ENCODE results near the gene IL4I1. TPM values are rescaled to one million over a fixed set of nuclear protein-coding genes. Genes with fewer than 3 reads are reported as not detected.

IL4I1 gene
- polyA plus RNA-seq, 3 donors = 5.6 to 7.6 (median 7.0) TPM

DNA sequence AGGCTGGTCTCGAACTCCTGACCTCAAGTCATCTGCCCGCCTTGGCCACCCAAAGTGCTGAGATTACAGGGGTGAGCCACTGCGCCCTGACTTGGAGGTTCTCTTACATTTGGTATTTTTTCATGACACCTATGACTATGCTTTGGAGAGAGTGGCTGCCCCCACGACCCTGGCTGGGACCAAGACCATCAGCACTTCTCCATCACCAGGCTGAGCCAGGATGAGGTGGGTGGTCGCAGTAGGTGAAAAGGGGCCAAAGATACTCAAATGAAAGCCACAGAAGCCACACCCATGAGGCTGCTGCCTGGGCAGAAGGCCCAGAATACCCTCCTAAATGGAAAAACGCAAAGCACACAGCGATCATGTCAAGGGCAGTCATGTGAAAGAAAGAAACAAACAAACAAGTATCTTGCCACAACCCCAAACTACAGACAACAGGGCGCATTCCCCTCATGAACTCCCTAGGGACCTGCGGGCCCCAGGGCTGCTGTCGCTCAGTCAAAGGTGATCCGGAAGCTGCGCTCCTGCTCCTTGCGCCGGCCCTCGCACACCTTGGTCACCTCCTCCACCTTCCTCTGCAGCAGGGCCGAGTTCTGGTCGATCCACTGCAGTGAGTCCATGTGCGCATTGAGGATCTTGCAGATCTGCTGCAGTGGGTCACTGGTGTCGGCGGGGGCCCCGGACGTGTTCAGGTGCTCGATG, 11.2 kb upstream of the IL4I1 start:
- H3K9me3 Mint-ChIP-seq = no peaks in the 10 kb centered on the region
- no peaks in the 10 kb centered on the region for H3K27me3 ChIP-seq (ENCODE audit: control insufficient read depth in 2 of 2, insufficient read depth in 2 of 2, low read length in 2 of 2)
- H3K9me3 ChIP-seq (replicated peaks in 1 of 2; ENCODE audit: control insufficient read depth in 1 of 2, insufficient read depth in 1 of 2, low read length in 2 of 2) = no peaks in the 10 kb centered on the region
- H3K4me1 Mint-ChIP-seq = peaks cover 66% of the 10 kb centered on the region
- H3K4me1 ChIP-seq (ENCODE audit: control insufficient read depth in 1 of 2, insufficient read depth in 2 of 2, low read length in 2 of 2) = peaks cover 55 to 69% of the 10 kb centered on the region in 2 donors
- no peak for DNase-seq
- TF ChIP-seq, protein P1, sequence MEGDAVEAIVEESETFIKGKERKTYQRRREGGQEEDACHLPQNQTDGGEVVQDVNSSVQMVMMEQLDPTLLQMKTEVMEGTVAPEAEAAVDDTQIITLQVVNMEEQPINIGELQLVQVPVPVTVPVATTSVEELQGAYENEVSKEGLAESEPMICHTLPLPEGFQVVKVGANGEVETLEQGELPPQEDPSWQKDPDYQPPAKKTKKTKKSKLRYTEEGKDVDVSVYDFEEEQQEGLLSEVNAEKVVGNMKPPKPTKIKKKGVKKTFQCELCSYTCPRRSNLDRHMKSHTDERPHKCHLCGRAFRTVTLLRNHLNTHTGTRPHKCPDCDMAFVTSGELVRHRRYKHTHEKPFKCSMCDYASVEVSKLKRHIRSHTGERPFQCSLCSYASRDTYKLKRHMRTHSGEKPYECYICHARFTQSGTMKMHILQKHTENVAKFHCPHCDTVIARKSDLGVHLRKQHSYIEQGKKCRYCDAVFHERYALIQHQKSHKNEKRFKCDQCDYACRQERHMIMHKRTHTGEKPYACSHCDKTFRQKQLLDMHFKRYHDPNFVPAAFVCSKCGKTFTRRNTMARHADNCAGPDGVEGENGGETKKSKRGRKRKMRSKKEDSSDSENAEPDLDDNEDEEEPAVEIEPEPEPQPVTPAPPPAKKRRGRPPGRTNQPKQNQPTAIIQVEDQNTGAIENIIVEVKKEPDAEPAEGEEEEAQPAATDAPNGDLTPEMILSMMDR (IDR thresholded peaks at IDR 0.05) = no peak
- H3K36me3 ChIP-seq (replicated peaks in 1 of 2; ENCODE audit: control insufficient read depth in 1 of 2, insufficient read depth in 2 of 2, low read length in 2 of 2) = peaks cover 36 to 56% of the 10 kb centered on the region in 2 donors
- no peak overlapping the region for H3K4me2 ChIP-seq (replicated peaks; ENCODE audit: extremely low read depth, low read length, poor library complexity, severe bottlenecking)
- no peaks in the 10 kb centered on the region for H4K20me1 ChIP-seq (ENCODE audit: insufficient read depth, low read length)
- intact Hi-C loops (cut with micrococcal nuclease) = no loop called here
- H3K4me3 ChIP-seq (replicated peaks in 1 of 3; ENCODE audit: low read depth in 2 of 3, low read length in 3 of 3) = no peak overlapping the region
- H3K27me3 Mint-ChIP-seq (ENCODE audit: low read depth in 3 of 3) = peaks cover 0 to 12% (median 1%) of the 10 kb centered on the region in 3 donors
- H3K79me2 ChIP-seq (ENCODE audit: insufficient read depth, low read length) = peaks cover 42% of the 10 kb centered on the region
- no peak overlapping the region for H3K4me3 Mint-ChIP-seq
- H2AFZ ChIP-seq (ENCODE audit: insufficient read depth, low read depth, low read length, poor library complexity, severe bottlenecking) = no peak overlapping the region
- H3K9ac ChIP-seq (ENCODE audit: insufficient read depth, low read length, poor library complexity, severe bottlenecking) = no peak overlapping the region
- H3K27ac ChIP-seq (ENCODE audit: low read depth in 1 of 2, low read length in 2 of 2) = no peak overlapping the region
- H3K36me3 Mint-ChIP-seq = peaks cover 44 to 55% of the 10 kb centered on the region in 2 donors
- WGBS (ENCODE audit: insufficient coverage) = 96% methylated on average over 20 of the region's 23 CpGs
- H3K27ac Mint-ChIP-seq = peak overlapping the region in 3 of 7 donors; percentile 41 to 75 (median 68)

DNA sequence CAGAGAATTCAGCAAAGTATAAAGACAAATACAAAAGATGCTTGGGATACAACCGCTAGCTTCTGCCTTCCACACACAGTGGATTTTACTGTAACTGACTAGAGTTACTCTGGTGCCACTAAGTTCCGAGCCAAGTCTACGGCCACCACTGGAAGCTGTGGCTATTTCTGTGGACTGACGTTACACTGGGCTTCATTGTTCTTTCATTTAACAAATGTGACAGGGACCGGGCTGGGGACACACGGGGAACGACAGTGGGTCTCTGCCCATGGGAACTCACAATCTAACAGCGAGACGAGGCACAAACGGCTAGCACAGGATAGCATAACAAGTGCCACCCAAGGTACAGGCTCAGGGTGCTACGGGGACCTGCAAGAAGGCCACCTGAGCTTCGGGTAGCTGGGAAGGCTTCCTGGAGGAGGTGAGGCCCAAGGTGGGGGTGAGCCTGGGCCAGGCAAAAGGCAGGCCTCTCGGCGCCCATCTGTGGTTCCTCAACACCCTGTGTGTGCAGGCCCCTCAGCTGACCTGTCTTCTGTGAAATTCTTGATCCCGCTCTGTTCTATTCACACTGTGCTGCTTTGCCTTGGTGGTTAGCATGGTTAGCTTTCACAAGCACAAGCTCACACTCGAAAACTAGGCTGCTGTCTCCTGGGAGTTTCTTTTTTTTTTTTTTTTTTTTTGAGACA, 10.3 kb upstream of the IL4I1 start:
- H3K4me1 ChIP-seq (ENCODE audit: control insufficient read depth in 1 of 2, insufficient read depth in 2 of 2, low read length in 2 of 2) = peaks cover 46 to 60% of the 10 kb centered on the region in 2 donors
- Mint-ChIP-seq H3K4me3 (no peak overlapping the region), H3K9me3 (no peaks in the 10 kb centered on the region), H3K4me1 (peaks cover 57% of the 10 kb centered on the region), H3K27ac (peak overlapping the region in 5 of 7 donors; percentile 2 to 61 (median 36)), H3K27me3 (ENCODE audit: low read depth in 3 of 3) (peaks cover 0 to 12% (median 1%) of the 10 kb centered on the region in 3 donors), H3K36me3 (peaks cover 40 to 48% of the 10 kb centered on the region in 2 donors)
- no peak overlapping the region for H3K4me2 ChIP-seq (replicated peaks; ENCODE audit: extremely low read depth, low read length, poor library complexity, severe bottlenecking)
- no peaks in the 10 kb centered on the region for H3K27me3 ChIP-seq (ENCODE audit: control insufficient read depth in 2 of 2, insufficient read depth in 2 of 2, low read length in 2 of 2)
- no peaks in the 10 kb centered on the region for H4K20me1 ChIP-seq (ENCODE audit: insufficient read depth, low read length)
- no peak for DNase-seq
- intact Hi-C loops (cut with micrococcal nuclease) = no loop called here
- no peak overlapping the region for H3K9ac ChIP-seq (ENCODE audit: insufficient read depth, low read length, poor library complexity, severe bottlenecking)
- peaks cover 37% of the 10 kb centered on the region for H3K79me2 ChIP-seq (ENCODE audit: insufficient read depth, low read length)
- no peak overlapping the region for H3K4me3 ChIP-seq (replicated peaks in 1 of 3; ENCODE audit: low read depth in 2 of 3, low read length in 3 of 3)
- H3K36me3 ChIP-seq (replicated peaks in 1 of 2; ENCODE audit: control insufficient read depth in 1 of 2, insufficient read depth in 2 of 2, low read length in 2 of 2) = peaks cover 33 to 47% of the 10 kb centered on the region in 2 donors
- WGBS (ENCODE audit: insufficient coverage) = 96% methylated on average over 15 of the region's 16 CpGs
- TF ChIP-seq, protein P1 (IDR thresholded peaks at IDR 0.05) = no peak
- no peak overlapping the region for H2AFZ ChIP-seq (ENCODE audit: insufficient read depth, low read depth, low read length, poor library complexity, severe bottlenecking)
- H3K27ac ChIP-seq (ENCODE audit: low read depth in 1 of 2, low read length in 2 of 2) = peak overlapping the region in 1 of 2 donors; percentile 23
- H3K9me3 ChIP-seq (replicated peaks in 1 of 2; ENCODE audit: control insufficient read depth in 1 of 2, insufficient read depth in 1 of 2, low read length in 2 of 2) = no peaks in the 10 kb centered on the region
